Mesenchymal stem cell (in vitro differentiated cells and primary cell): Measurements from ENCODE around the gene DLK2.

Experiments
- DNase-seq: peaks from one replicate; pipeline ENCODE4 v3.0.0-alpha.2; 2013
- H2AFZ ChIP-seq: one replicate; pipeline ENCODE4 v1.6.1; 2013; ENCODE audit warnings: low read depth, mild to moderate bottlenecking, control low read depth, inconsistent platforms, low read length, moderate library complexity
- H2AK5ac ChIP-seq: 2 replicates; pipeline ENCODE4 v1.6.1; 2013; ENCODE audit warnings: low read length, moderate library complexity, mild to moderate bottlenecking, inconsistent platforms; ENCODE audit not compliant: severe bottlenecking
- H2BK120ac ChIP-seq: one replicate; pipeline ENCODE4 v1.6.1; 2013; ENCODE audit warnings: low read depth, mild to moderate bottlenecking, inconsistent platforms, low read length, moderate library complexity
- H2BK12ac ChIP-seq, 2 experiments: one replicate each; pipeline ENCODE4 v1.6.1; 2013; ENCODE audit warnings: inconsistent platforms in 2 of 2, low read length in 2 of 2, mild to moderate bottlenecking in 2 of 2, moderate library complexity in 2 of 2, control low read depth in 1 of 2
- H2BK15ac ChIP-seq: one replicate; pipeline ENCODE4 v1.6.1; 2013; ENCODE audit warnings: mild to moderate bottlenecking, low read depth, inconsistent platforms; ENCODE audit not compliant: poor library complexity, severe bottlenecking
- H2BK5ac ChIP-seq: 2 replicates; pipeline ENCODE4 v1.6.1; 2013; ENCODE audit warnings: low read depth, mild to moderate bottlenecking, low read length, control low read depth, inconsistent platforms; ENCODE audit not compliant: poor library complexity, severe bottlenecking
- H3K14ac ChIP-seq, 2 experiments: one replicate each; pipeline ENCODE4 v1.6.1; 2013; ENCODE audit warnings: inconsistent platforms in 2 of 2, low read length in 2 of 2, control low read depth in 1 of 2, mild to moderate bottlenecking in 1 of 2, moderate library complexity in 1 of 2
- H3K18ac ChIP-seq, 2 experiments: one replicate each; pipeline ENCODE4 v1.6.1; 2013; ENCODE audit warnings: inconsistent platforms in 2 of 2, low read length in 2 of 2, control low read depth in 1 of 2, low read depth in 1 of 2, mild to moderate bottlenecking in 1 of 2
- H3K23ac ChIP-seq, 2 experiments: one replicate each; pipeline ENCODE4 v1.6.1; 2013; ENCODE audit warnings: inconsistent platforms in 2 of 2, low read length in 2 of 2, mild to moderate bottlenecking in 2 of 2, moderate library complexity in 2 of 2, control low read depth in 1 of 2
- H3K27ac ChIP-seq: 2 replicates; pipeline ENCODE4 v1.5.1; 2013; ENCODE audit warnings: mild to moderate bottlenecking, moderate library complexity, low read length, control low read depth, inconsistent platforms; ENCODE audit not compliant: poor library complexity, severe bottlenecking
- H3K27me3 ChIP-seq, 2 experiments: 2 replicates each; pipeline versions ENCODE4 v1.6.1 to v1.7.0; 2013; ENCODE audit warnings: low read length in 2 of 2, mild to moderate bottlenecking in 2 of 2, moderate library complexity in 2 of 2, control low read depth in 1 of 2, inconsistent platforms in 1 of 2; ENCODE audit not compliant: control insufficient read depth in 1 of 2, insufficient read depth in 1 of 2
- H3K36me3 ChIP-seq, 2 experiments: 2 replicates each; pipeline versions ENCODE4 v1.6.1 to v1.7.0; 2013; ENCODE audit warnings: low read length in 2 of 2, control low read depth in 1 of 2, inconsistent platforms in 1 of 2, low read depth in 1 of 2, mild to moderate bottlenecking in 1 of 2; ENCODE audit not compliant: insufficient read depth in 2 of 2, control insufficient read depth in 1 of 2
- H3K4ac ChIP-seq, 2 experiments: one replicate each; pipeline ENCODE4 v1.6.1; 2013; ENCODE audit warnings: inconsistent platforms in 2 of 2, low read length in 2 of 2, mild to moderate bottlenecking in 2 of 2, moderate library complexity in 2 of 2, control low read depth in 1 of 2, low read depth in 1 of 2
- H3K4me1 ChIP-seq: 2 replicates; pipeline ENCODE4 v1.6.1; 2013; ENCODE audit warnings: low read depth, low read length, control low read depth; ENCODE audit not compliant: control insufficient read depth, insufficient read depth
- H3K4me2 ChIP-seq: 2 replicates; pipeline ENCODE4 v1.6.1; 2013; ENCODE audit warnings: low read length, mild to moderate bottlenecking, inconsistent platforms; ENCODE audit not compliant: poor library complexity, severe bottlenecking
- H3K4me3 ChIP-seq, 2 experiments: 2 replicates each; pipeline versions ENCODE4 v1.5.1 to v1.7.0; 2013; ENCODE audit warnings: low read length in 2 of 2, mild to moderate bottlenecking in 2 of 2, control low read depth in 1 of 2, low read depth in 1 of 2; ENCODE audit not compliant: insufficient read depth in 1 of 2
- H3K79me1 ChIP-seq: replicated peaks from 2 replicates; pipeline ENCODE4 v1.6.1; 2013; ENCODE audit warnings: mild to moderate bottlenecking, control low read depth, low read length, inconsistent platforms; ENCODE audit not compliant: poor library complexity, severe bottlenecking
- H3K9ac ChIP-seq: 2 replicates; pipeline ENCODE4 v1.7.0; 2013; ENCODE audit warnings: mild to moderate bottlenecking, low read length, moderate library complexity
- H3K9me3 ChIP-seq: 2 replicates; pipeline ENCODE4 v1.7.0; 2013; ENCODE audit warnings: mild to moderate bottlenecking, low read length; ENCODE audit not compliant: control insufficient read depth
- H4K8ac ChIP-seq: one replicate; pipeline ENCODE4 v1.6.1; 2013; ENCODE audit warnings: inconsistent platforms, mild to moderate bottlenecking, low read length, moderate library complexity
- H4K91ac ChIP-seq: one replicate; pipeline ENCODE4 v1.6.1; 2013; ENCODE audit warnings: mild to moderate bottlenecking, low read length, inconsistent platforms
- WGBS: methylation state at CpG from one replicate; pipeline ENCODE4 v1.1.7; 2013; ENCODE audit warnings: mixed read lengths; 5-methylcytosine and 5-hydroxymethylcytosine counted together

DLK2 gene

DNA sequence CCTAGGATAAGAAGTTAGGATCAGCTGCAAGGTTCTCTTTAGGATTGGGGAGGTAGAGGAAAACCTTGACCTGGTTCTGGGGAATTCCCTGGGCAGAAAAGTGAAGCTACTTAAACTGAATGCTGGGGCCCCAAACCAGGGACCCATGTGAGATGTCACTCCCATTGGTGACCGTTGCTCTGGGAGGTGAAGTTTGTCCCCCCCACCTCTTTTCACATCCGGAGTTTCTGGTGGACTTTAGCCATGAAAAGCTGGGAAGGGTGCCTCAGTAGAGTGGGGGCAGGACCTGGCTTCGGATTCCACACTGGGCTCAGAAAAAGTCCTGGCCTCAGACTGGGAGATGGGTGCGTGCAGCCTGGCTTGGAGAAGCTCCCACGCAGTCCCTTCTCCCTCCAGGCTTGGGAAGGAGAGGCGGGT is 35.2 kb upstream of the DLK2 start:
- Histone ChIP-seq H3K36me3 (peaks cover 0 to 22% of the 10 kb centered on the region in 2 experiments), H3K9me3 (no peaks in the 10 kb centered on the region), H3K23ac (no peak overlapping the region), H2AK5ac (no peak overlapping the region), H3K4me2 (no peak overlapping the region), H3K4ac (no peak overlapping the region), H3K4me3 (no peak overlapping the region), H3K4me1 (peaks cover 16% of the 10 kb centered on the region), H4K91ac (no peak overlapping the region), H3K9ac (no peak overlapping the region), H2BK15ac (no peak overlapping the region), H2BK5ac (no peak overlapping the region), H3K27me3 (no peaks in the 10 kb centered on the region), H3K79me1 (peaks cover 28% of the 10 kb centered on the region), H3K14ac (no peak overlapping the region), H4K8ac (no peak overlapping the region), H3K18ac (no peak overlapping the region), H2BK120ac (no peak overlapping the region), H2BK12ac (no peak overlapping the region), H3K27ac (no peak overlapping the region), H2AFZ (no peak overlapping the region)
- DNase-seq = no peak
- 89% methylated on average over 6 of the region's 6 CpGs for WGBS

DNA sequence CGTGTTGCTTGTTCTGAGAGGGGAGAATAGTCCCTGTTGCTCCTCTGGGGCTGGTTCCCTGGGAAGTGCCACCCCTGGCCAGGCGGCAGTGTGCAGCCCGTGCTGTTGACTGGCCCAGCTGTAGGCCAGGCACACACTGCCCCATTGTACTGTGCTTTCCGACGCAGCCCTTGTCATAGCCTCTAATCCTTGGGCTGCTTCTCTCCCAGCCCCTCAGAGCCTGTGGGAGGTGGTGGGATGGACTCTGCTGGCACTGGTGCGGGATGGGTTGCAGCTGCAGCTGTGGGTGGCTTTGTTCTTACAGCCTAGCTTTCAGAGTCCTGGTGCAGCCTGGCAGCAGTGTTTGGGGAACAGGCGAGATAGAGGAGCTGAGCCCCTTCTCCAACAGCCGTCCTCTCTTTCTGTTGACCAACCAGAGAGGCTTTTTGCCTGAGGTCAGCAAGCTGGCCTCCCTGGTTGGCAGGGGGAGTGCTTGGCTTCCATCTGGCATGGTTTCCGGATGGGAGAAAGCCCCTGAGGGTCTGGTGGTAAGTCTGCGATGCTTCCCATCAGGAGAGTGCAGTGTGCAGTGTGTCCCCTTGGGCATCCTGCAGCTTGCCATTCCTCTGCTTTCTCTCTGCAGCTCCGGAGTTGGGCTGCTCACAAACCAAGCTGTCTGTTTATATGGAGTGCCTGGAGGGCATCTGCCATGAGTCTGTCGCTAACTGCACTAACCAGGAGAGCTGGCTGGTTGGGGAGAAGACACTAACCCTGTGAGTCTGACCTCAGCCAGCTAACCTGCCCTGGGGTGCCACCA is 34.1 kb upstream of the DLK2 start:
- Histone ChIP-seq H3K4me3 (no peak overlapping the region), H3K4me1 (peaks cover 9% of the 10 kb centered on the region), H2AK5ac (no peak overlapping the region), H3K36me3 (peaks cover 6 to 17% of the 10 kb centered on the region in 2 experiments), H3K23ac (peak overlapping the region in 1 of 2 experiments; percentile 56), H3K27ac (no peak overlapping the region), H2BK120ac (no peak overlapping the region), H3K9ac (no peak overlapping the region), H3K4ac (no peak overlapping the region), H3K27me3 (no peaks in the 10 kb centered on the region), H2AFZ (no peak overlapping the region), H3K79me1 (peaks cover 27% of the 10 kb centered on the region), H3K4me2 (no peak overlapping the region), H2BK15ac (no peak overlapping the region), H4K8ac (no peak overlapping the region), H2BK12ac (no peak overlapping the region), H3K9me3 (no peaks in the 10 kb centered on the region), H3K14ac (no peak overlapping the region), H4K91ac (no peak overlapping the region), H3K18ac (no peak overlapping the region), H2BK5ac (no peak overlapping the region)
- DNase-seq = no peak
- 91% methylated on average over 12 of the region's 12 CpGs for WGBS

DNA sequence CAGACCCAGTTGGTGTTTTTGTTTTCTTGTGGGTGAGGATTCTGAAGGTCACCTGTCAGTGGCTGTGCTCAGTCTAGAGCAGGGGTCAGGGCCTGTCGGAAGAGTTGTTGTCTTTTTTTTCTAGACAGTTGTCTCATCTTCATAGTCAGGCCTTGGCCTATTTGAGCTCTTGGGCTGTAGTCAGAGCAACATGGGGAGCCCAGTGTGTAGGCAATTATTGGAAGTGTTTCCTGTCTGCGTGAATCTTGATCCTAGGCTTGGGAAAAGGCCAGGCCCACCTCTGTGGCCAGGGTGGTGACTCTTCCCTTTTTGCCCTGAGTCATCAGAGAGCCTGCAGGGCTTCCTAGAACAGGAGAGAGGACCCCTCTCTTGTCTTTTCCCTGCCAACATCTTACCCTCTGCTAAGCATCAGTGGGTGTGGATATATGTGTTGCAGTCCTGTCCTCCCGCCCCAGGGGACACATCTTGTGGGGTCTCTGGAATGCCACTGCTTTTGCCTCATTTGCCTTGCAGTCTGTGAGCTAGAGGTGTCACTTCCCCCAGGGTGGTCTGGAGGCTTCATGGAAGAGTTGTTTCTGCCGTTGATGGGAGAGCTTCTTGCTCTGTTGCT is 33.4 kb upstream of the DLK2 start:
- H3K18ac ChIP-seq = no peak overlapping the region
- no peak overlapping the region for H2BK12ac ChIP-seq
- H2BK15ac ChIP-seq = no peak overlapping the region
- no peaks in the 10 kb centered on the region for H3K27me3 ChIP-seq
- H3K79me1 ChIP-seq = peaks cover 24% of the 10 kb centered on the region
- H3K4me2 ChIP-seq = no peak overlapping the region
- no peak overlapping the region for H3K14ac ChIP-seq
- H3K4me1 ChIP-seq = peaks cover 6% of the 10 kb centered on the region
- H3K4me3 ChIP-seq = no peak overlapping the region
- no peak overlapping the region for H3K27ac ChIP-seq
- H2AFZ ChIP-seq = no peak overlapping the region
- whole genome bisulfite sequencing = 78% methylated on average over 4 of the region's 4 CpGs
- DNase-seq = no peak
- no peak overlapping the region for H4K8ac ChIP-seq
- no peak overlapping the region for H2BK5ac ChIP-seq
- H2AK5ac ChIP-seq = no peak overlapping the region
- H3K23ac ChIP-seq = no peak overlapping the region
- H2BK120ac ChIP-seq = no peak overlapping the region
- H4K91ac ChIP-seq = no peak overlapping the region
- H3K4ac ChIP-seq = no peak overlapping the region
- no peaks in the 10 kb centered on the region for H3K9me3 ChIP-seq
- peak overlapping the region; percentile 6 for H3K9ac ChIP-seq
- H3K36me3 ChIP-seq = peaks cover 6 to 17% of the 10 kb centered on the region in 2 experiments

DNA sequence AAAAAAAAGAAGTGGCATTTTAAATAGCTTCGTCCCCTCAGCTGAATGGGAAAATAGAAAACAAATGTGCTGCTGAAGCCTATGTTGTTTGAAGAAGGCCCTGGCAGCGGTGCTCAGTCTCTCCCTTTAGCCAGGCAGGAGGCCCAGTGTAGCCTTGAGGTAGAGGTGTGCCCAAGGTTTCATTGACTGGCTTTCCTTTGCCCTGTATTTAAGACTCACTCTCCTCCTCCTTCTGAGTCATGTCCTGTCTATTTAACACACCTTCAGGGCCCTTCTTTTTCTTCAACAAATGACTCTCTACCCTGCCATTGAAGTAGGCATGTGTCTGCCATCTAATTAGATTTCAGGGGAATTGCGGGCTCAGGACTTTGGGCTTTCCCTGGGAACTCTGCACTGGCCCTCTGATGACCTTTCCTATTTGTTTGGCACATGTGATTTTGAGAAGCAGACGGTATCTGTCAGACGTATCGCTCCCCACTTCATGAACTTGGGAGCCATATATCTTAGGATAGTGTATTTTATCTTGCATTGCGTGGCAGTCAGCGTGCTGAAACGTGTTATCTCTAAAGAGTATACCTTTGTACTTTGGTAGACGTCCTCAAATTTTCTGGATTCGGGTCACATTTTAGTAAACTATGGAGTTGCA is 26.4 kb upstream of the DLK2 start:
- Histone ChIP-seq H3K9ac (no peak overlapping the region), H3K9me3 (no peaks in the 10 kb centered on the region), H2BK120ac (no peak overlapping the region), H3K36me3 (peaks cover 0 to 9% of the 10 kb centered on the region in 2 experiments), H3K4ac (no peak overlapping the region), H2BK5ac (no peak overlapping the region), H3K23ac (no peak overlapping the region), H2BK15ac (no peak overlapping the region), H3K18ac (no peak overlapping the region), H4K8ac (no peak overlapping the region), H4K91ac (no peak overlapping the region), H3K79me1 (peaks cover 45% of the 10 kb centered on the region), H2BK12ac (no peak overlapping the region), H2AFZ (no peak overlapping the region), H3K27ac (no peak overlapping the region), H3K27me3 (no peaks in the 10 kb centered on the region), H3K4me2 (no peak overlapping the region), H3K4me1 (peaks cover 6% of the 10 kb centered on the region), H3K4me3 (no peak overlapping the region), H2AK5ac (no peak overlapping the region), H3K14ac (no peak overlapping the region)
- WGBS = 94% methylated on average over 11 of the region's 11 CpGs
- DNase-seq = no peak
